ENCODE measurements around the gene MCOLN1.

The MCOLN1 gene

DNA sequence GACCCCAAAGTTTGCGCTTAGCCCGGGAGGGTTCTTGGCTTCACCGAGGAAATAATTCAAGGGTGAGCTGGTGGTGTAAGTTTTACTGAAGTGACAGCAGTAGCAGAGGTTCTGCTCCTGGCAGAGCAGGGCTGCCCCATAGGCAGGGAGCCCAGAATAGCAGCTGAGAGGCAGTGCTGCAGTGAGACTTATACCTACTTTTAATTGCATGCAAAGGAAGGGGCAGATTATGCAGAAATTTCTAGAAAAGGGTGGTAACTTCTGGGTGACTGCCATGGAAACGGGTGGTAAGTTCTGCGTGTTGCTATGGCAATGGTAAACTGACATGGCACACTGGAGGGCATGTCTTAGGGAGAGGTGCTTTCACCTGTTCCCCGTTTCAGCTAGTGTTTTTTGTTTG is 55.7 kb downstream of the MCOLN1 start:
- DNase-seq: no peak

DNA sequence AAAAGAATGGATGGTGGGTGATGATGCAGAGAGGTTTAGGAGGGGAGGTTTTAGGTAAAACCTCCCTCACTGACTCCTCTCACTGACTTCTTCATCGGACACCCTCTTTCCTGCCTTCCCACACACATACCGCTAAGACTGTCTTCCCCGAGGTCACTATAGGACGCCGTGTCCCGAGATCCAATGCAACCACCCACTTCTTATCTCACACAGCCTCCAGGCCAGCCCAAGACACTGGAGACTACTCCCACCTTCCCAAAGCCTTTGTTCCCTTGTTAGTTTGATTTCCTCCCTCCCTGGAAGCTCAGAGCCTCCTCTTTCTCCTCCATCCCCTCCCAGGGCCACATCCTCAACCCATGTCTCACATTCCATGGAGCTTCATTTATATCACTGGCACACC is 56.8 kb downstream of the MCOLN1 start:
- no peak for DNase-seq

DNA sequence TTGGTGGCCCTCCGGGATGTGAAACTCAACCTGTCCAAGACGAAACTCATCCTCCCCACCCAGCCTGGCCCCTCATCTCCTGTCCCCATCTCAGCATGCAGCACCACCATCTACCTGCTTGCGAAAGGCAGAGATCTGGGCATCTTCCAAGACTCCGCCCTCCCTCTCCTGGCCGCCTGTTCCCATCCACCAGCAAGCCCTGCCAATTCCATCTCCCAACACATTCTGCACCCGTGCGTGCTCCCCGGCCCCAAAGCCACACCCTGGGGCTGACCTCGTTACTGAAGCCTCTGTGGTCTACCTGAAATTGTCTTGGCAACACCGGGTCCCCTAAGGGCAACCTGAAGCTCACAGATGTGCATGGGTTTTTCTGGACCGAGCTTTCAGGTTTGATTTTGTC is 60.0 kb downstream of the MCOLN1 start:
- DNase-seq: no peak

Measured in NCI-H2171 treated with DMSO at 0.1 percent for 48 hours (cell line).